ENCODE data around the gene RNF181.
A peak's percentile ranks its signal among the peaks of the same experiment; 100 is the strongest.
"Not testable (repeated sequence)": the region's sequence is repeated elsewhere in the genome, so short reads cannot be mapped to it uniquely, and the experiment has no call there.

The RNF181 gene

GRCh38 chr2:85595301-85596025 lies at the start of gene RNF181:
TSS of gene RNF181 (plus strand) at chr2:85595745. CDS start at chr2:85595764, 19 bp downstream.
- peak; percentile 99 for DNase-seq

- no peak for DNase-seq
Measured at GRCh38 chr2:85545780-85546240, 49.7 kb upstream of the RNF181 start.

GRCh38 chr2:85547089-85547858 lies 48.3 kb upstream of the RNF181 start:
- DNase-seq: no peak

GRCh38 chr2:85547859-85548607 lies 47.5 kb upstream of the RNF181 start:
- DNase-seq: no peak

- DNase-seq: no peak
Measured at GRCh38 chr2:85548608-85548900, 47.0 kb upstream of the RNF181 start.

- DNase-seq: no peak
Measured at GRCh38 chr2:85549095-85549494, 46.5 kb upstream of the RNF181 start.

- DNase-seq: no peak
Measured at GRCh38 chr2:85549826-85550225, 45.7 kb upstream of the RNF181 start.

GRCh38 chr2:85550486-85550885 lies 45.1 kb upstream of the RNF181 start:
- no peak for DNase-seq

GRCh38 chr2:85551698-85552678 lies 43.6 kb upstream of the RNF181 start:
- peak; percentile 16 for DNase-seq

- DNase-seq: no peak
Measured at GRCh38 chr2:85553184-85553583, 42.4 kb upstream of the RNF181 start.

- no peak for DNase-seq
Measured at GRCh38 chr2:85554980-85555612, 40.4 kb upstream of the RNF181 start.

- no peak for DNase-seq
Measured at GRCh38 chr2:85557130-85557529, 38.4 kb upstream of the RNF181 start.

GRCh38 chr2:85558160-85558559 lies 37.4 kb upstream of the RNF181 start:
- no peak for DNase-seq

- not testable (repeated sequence) for DNase-seq
Measured at GRCh38 chr2:85560403-85560726, 35.2 kb upstream of the RNF181 start.

- DNase-seq: no peak
Measured at GRCh38 chr2:85560812-85561279, 34.7 kb upstream of the RNF181 start.

GRCh38 chr2:85561280-85562212 lies 34.0 kb upstream of the RNF181 start, which contains the start of gene GGCX:
TSS of gene GGCX (minus strand) at chr2:85561493. CDS start at chr2:85561428, 65 bp downstream.
- DNase-seq: peak; percentile 90

- no peak for DNase-seq
Measured at GRCh38 chr2:85564144-85564563, 31.4 kb upstream of the RNF181 start.

- DNase-seq: no peak
Measured at GRCh38 chr2:85566265-85566664, 29.3 kb upstream of the RNF181 start.

GRCh38 chr2:85575739-85576138 lies 19.8 kb upstream of the RNF181 start:
- DNase-seq: no peak

GRCh38 chr2:85577063-85577385 lies 18.5 kb upstream of the RNF181 start:
- DNase-seq: no peak

Measured in NCI-H226 (cell line).